C4-2B (cell line): ENCODE data around the gene USP48.

Experiments used
- CTCF ChIP-seq: fragments of 450-650 bp; conservative IDR thresholded peaks from 2 replicates; pipeline ENCODE4 v1.5.1; 2017; ENCODE audit warnings: mild to moderate bottlenecking
- ZFX ChIP-seq: fragments of 450-650 bp; IDR thresholded peaks from 2 replicates; pipeline ENCODE4 v1.6.1; 2017

- TF ChIP-seq CTCF: no peak
- no peak for TF ChIP-seq ZFX
These were observed 118.8 kb downstream of the USP48 start for GRCh38 chr1:21663951-21664805.
